GM19452 (cell line): ENCODE measurements around the gene SULF2.

ENCODE experiments used
- ATAC-seq: cut with Tn5 transposase; IDR thresholded peaks from one replicate; pipeline ENCODE4 v1.9.1; 2021; ENCODE audit not compliant: unreplicated experiment

The SULF2 gene

GRCh38 chr20:47659904-47660601, 125.2 kb downstream of the SULF2 start:
- ATAC-seq, result no peak

DNA sequence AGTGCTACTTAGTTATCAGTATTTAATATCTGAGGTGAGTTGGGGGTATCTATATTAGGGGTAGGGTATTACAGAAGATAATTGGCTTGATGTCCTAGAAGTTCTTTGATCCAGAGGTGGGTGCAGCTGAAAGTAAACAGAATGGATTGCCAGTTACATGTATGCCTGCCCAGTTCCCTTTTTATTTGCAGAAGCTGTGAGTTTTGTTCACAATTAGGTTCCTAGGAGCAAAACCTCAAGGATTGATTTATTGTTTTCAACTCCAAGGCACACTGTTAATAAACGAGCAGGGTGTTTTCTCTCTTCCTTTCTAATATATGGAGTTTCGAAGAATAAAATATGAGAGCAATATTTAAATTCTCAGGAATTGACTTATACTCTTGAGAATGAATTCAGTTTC, 129.0 kb downstream of the SULF2 start:
- ATAC-seq, result no peak

- ATAC-seq, result no peak
Observed at GRCh38 chr20:47655635-47656034, 129.6 kb downstream of the SULF2 start.

GRCh38 chr20:47654370-47654769, 130.9 kb downstream of the SULF2 start:
- ATAC-seq, result no peak

GRCh38 chr20:47653869-47654268, 131.4 kb downstream of the SULF2 start:
- no peak for ATAC-seq

- ATAC-seq, result no peak
Observed at GRCh38 chr20:47652794-47653193, 132.5 kb downstream of the SULF2 start.

DNA sequence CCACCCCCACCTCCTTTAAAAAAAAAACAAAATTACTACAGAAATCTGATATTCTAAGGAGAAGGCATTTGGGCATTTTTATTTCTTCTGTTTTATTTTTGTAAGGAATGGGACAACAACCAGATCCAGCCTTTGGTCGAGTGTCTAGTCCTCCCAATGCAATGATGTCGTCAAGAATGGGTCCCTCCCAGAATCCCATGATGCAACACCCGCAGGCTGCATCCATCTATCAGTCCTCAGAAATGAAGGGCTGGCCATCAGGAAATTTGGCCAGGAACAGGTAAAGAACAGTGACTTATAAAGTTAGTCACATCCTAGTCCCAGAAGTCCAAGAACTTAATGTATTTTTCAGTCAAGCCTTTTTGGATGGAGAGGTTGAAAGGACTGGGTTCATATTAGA, 133.0 kb downstream of the SULF2 start:
- ATAC-seq, result no peak

- no peak for ATAC-seq
Observed at GRCh38 chr20:47648943-47649342, 136.3 kb downstream of the SULF2 start.

DNA sequence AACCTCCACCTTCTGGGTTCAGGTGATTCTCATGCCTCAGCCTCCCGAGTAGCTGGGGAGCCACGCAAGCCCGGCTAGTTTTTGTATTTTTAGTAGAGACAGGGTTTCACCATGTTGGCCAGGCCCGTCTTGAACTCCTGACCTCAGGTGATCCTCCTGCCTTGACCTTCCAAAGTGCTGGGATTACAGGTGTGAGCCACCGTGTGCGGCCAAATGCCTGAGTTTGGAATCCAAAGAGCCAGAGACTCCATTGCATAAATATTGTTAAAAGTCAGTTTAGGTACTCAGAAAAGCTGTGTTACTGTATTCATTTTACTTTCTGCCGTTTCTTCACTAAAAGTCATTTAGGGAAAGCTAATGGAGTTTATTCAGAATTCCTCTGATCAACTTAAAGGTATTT, 137.3 kb downstream of the SULF2 start:
- no peak for ATAC-seq

DNA sequence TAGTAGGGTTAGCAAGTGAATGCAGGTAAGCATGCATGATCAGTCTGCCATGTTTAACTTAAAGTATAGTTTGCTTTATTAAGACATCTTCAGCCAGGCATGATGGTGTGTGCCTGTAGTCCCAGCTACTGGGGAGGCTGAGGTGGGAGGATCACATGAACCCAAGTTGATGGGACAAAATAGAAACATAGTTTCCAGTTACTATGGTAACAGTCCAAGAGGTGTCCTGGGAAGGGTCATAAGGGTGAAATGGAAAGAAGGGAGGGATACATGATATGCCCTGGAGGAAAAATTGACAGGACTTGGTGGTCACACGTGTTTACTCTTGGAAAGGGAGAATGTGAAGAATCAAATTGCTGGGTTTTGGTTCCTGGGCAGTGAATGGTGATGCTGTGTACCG, 139.6 kb downstream of the SULF2 start:
- ATAC-seq, result no peak

GRCh38 chr20:47642624-47643023, 142.7 kb downstream of the SULF2 start:
- ATAC-seq, result no peak

- no peak for ATAC-seq
Observed at GRCh38 chr20:47642118-47642517, 143.2 kb downstream of the SULF2 start.

GRCh38 chr20:47638851-47639250, 146.4 kb downstream of the SULF2 start:
- no peak for ATAC-seq

GRCh38 chr20:47635256-47635655, 150.0 kb downstream of the SULF2 start:
- no peak for ATAC-seq

DNA sequence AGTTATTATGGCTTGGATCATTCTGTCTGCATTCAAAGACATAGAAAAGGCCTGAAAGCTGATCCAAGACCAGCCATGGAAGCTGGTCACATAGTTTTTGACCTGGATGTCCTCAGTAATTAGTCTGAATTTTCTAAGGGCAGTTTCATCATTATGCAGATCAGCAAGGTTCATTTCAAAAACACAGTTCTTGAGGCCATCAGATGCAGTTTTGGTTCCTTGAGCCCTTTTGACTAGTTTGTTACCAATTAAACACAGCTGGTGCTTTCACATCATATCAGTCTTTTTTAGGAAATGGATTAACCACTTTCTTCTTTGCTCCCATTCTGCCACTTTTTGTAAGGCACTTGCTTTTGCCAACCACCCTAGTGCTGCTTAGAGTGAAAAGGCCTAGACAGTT, 154.2 kb downstream of the SULF2 start:
- no peak for ATAC-seq

DNA sequence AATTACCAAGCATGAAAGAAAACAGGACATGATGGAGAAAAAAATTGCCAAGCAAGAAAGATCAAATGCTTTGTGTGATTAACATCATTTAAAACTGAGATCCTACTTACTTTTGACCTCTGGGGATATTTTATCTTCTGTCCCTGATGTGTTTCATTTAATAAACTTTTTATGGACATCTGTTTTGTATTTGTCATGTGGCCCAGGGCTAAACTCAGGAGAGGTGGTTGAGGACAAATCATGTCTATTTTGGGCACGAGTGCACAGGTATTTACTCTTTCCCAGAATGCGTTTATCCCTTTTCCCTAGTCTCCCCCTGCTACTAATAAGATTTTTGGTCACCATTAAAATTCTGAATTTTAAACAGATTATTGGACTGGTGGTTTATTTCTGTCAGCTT, 155.4 kb downstream of the SULF2 start:
- no peak for ATAC-seq

DNA sequence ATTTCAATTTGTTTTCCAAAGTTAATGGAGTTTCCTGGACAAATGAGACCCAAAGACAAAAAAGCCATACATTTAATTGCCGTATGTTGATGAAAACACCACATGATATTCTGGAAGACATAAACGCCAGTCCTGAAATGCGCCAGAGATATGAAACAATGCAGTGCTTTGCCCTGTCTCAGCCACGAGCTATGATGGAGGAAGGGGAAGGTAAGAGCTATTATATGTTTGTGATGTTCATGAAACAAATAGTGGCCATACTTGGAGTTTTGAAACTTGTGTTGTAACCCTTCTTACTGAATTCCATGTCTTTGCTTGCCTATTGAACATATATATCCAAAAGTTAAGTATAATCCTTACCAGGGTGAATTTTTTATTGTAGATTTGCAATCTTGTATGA, 157.7 kb downstream of the SULF2 start:
- no peak for ATAC-seq

GRCh38 chr20:47623206-47623605, 162.1 kb downstream of the SULF2 start:
- no peak for ATAC-seq

DNA sequence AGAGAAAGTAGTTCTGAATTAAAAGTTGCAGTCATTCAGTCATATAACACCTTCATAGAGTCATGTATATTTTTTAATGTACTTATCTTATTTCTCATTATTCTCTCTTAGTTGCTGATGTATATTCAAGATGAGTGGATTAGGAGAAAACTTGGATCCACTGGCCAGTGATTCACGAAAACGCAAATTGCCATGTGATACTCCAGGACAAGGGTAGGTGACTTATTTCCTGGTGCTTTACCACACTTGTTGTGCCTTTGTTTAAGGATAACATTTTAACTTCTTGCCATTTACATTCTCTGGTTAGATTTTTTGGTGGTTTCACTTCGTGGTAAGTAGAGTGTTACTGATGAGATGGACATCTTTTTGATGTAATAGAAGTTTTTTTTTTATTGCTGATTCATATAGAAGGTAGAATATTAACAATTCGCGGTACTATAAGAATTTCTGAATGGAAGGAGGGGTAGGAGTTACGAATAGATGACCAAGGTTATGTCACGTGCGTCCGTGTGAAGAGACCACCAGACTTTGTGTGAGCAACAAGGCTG, 163.1 kb downstream of the SULF2 start:
- no peak for ATAC-seq

DNA sequence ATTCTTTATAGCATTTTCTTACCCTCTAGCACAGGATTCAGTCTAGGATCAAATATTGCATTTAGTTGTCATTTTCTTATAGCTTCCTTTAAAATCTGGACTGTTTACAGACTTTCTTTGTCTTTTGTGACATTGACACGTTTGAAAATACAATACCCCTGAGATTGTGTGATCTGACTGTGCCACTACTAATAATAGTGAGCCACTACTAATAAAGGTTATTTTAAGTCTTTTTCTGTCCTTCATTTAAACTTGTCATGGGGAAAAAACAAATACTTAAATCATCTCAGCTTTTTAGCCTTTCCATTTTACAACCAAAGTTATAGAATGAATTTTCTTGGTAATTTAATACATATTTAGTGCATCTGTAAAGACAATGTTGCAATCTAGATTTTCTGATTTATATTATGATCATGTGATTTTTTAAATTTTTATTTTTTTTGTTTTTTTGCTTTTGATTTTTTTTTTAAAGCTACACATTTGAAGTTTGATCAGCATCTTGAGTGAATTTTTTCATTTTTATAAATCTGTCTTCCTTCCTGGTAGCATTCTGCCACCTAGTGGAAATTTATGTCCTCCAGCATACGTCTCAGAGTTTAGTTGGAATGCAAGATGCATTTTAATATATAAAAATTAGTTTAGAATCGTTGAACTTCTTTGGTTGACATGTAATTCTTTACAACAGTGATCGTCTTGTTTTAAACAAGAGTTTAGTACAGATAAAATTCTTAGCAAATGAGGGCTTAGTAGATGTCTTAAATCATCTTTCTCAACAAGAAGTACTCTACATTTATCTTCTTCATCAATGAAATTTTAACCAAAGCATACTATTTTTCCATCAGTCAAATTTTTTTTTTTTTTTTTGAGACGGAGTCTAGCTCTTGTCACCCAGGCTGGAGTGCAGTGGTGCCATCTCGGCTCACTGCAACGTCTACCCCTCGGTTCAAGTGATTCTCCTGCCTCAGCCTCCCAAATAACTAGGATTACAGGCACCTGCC, 164.2 kb downstream of the SULF2 start:
- no peak for ATAC-seq

DNA sequence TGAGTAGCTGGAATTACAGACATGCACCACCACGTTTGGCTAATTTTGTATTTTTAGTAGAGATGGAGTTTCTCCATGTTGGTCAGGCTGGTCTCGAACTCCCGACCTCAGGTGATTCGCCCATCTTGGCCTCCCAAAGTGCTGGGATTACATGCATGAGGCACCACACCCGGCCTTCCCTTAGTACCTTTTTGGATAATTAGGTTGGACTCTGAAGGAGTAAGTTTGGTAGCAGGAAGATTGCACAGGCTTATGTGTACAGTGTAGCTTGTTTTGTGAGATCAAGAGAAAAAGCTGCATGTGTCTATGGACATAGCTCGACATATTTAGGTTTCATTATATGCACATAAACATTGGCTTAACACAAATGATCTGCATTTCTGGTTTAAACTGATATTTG, 166.8 kb downstream of the SULF2 start:
- ATAC-seq, result no peak
